ENCODE results near the gene C6orf136.

DNA sequence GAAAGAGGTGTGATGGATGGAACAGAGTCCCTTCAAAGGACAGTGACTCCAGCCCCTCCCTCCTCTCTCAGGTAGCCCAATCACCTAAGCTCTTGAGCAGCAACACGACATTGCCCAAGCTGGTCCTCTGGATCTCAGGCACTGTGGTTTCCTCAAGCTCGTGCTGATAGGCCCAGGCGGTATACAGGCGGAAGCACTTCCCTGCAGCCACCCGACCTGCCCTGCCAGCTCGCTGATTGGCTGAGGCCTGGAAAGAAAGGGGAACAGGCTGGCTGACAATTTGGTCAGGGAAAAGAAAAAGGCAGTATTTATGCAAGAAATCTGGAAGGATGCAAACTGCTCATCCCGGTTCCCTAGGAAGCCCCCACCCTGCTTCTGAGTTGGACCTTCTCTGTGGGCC lies 9.6 kb downstream of the C6orf136 start:
- TF ChIP-seq SUZ12 (IDR thresholded peaks at IDR 0.05; ENCODE audit: extremely low read depth, insufficient read depth, insufficient read length) (no peak), YY1 (IDR thresholded peaks at IDR 0.05; ENCODE audit: insufficient read depth, insufficient read length) (no peak), ZNF274 (IDR thresholded peaks at IDR 0.05; ENCODE audit: low read depth, low read length) (no peak)
